GM12864 (cell line): ENCODE measurements around the gene GJA8.
"Not testable (repeated sequence)": the region's sequence is repeated elsewhere in the genome, so short reads cannot be mapped to it uniquely, and the experiment has no call there.

Experiments
- DNase-seq: peaks from one replicate; pipeline ENCODE4 v3.0.0-alpha.2; 2011; ENCODE audit warnings: low read depth
- H3K4me3 ChIP-seq: 2 replicates; pipeline ENCODE4 v1.5.1; 2011; ENCODE audit warnings: mild to moderate bottlenecking, low read depth, low read length, control low read depth
- TF ChIP-seq, protein P1 (sequence below): IDR thresholded peaks from 2 replicates; pipeline ENCODE4 v1.5.1; 2011; ENCODE audit warnings: low read depth, mild to moderate bottlenecking, moderate library complexity, low read length, control low read depth, inconsistent platforms; ENCODE audit errors: missing control alignments

Gene GJA8

DNA sequence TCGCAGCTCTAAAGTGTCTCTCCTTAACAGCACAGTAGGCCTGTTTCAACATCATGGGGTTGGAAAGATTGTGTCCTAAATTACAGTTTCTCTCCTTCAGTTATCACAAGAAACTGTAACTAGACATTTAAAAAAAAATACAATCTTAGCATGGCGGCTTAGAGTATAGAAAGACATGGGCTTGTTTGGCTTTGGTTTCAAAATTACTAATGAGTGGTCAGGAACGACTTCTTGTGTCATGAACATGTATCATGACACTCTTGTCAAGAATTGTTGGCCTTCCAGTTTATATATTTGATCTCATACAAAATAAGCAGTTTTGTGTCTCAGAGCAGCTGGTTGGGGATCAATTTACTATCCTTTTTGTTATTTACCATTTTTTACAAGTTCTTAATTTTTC lies 2.1 kb downstream of the GJA8 start:
- H3K4me3 ChIP-seq = no peak overlapping the region
- TF ChIP-seq, protein P1, sequence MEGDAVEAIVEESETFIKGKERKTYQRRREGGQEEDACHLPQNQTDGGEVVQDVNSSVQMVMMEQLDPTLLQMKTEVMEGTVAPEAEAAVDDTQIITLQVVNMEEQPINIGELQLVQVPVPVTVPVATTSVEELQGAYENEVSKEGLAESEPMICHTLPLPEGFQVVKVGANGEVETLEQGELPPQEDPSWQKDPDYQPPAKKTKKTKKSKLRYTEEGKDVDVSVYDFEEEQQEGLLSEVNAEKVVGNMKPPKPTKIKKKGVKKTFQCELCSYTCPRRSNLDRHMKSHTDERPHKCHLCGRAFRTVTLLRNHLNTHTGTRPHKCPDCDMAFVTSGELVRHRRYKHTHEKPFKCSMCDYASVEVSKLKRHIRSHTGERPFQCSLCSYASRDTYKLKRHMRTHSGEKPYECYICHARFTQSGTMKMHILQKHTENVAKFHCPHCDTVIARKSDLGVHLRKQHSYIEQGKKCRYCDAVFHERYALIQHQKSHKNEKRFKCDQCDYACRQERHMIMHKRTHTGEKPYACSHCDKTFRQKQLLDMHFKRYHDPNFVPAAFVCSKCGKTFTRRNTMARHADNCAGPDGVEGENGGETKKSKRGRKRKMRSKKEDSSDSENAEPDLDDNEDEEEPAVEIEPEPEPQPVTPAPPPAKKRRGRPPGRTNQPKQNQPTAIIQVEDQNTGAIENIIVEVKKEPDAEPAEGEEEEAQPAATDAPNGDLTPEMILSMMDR = no peak
- no peak for DNase-seq

DNA sequence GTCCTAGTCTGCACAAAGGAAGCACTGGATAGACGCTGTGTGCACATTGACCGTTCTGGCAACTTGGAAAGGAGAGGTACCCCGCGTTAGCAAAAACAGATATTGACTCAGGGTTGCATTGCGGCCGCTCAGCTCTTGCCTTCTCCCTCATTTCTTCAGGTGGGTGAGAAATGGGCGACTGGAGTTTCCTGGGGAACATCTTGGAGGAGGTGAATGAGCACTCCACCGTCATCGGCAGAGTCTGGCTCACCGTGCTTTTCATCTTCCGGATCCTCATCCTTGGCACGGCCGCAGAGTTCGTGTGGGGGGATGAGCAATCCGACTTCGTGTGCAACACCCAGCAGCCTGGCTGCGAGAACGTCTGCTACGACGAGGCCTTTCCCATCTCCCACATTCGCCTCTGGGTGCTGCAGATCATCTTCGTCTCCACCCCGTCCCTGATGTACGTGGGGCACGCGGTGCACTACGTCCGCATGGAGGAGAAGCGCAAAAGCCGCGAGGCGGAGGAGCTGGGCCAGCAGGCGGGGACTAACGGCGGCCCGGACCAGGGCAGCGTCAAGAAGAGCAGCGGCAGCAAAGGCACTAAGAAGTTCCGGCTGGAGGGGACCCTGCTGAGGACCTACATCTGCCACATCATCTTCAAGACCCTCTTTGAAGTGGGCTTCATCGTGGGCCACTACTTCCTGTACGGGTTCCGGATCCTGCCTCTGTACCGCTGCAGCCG lies 5.4 kb downstream of the GJA8 start:
- no peak overlapping the region for H3K4me3 ChIP-seq
- TF ChIP-seq, protein P1 = no peak
- DNase-seq = no peak

DNA sequence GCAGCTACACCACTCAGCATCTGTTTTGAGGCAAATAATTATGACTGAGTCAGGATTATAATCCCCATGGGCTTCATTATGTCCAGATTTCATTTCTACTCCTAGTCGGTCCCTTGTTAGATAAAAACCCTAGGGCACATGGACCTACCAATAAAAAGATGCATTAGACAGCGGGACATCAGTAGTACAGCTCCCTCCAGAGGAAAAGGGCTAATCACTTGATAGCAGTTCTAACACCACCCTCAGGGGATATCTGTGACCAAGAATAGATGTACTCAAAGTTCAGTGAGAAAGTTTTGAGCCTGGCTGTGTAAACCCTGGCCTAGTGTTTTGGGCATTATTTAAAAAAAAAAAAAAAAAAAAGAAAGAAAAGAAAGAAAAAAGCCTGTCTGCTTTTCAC lies 10.0 kb downstream of the GJA8 start:
- TF ChIP-seq, protein P1 = no peak
- H3K4me3 ChIP-seq = no peak overlapping the region
- no peak for DNase-seq

DNA sequence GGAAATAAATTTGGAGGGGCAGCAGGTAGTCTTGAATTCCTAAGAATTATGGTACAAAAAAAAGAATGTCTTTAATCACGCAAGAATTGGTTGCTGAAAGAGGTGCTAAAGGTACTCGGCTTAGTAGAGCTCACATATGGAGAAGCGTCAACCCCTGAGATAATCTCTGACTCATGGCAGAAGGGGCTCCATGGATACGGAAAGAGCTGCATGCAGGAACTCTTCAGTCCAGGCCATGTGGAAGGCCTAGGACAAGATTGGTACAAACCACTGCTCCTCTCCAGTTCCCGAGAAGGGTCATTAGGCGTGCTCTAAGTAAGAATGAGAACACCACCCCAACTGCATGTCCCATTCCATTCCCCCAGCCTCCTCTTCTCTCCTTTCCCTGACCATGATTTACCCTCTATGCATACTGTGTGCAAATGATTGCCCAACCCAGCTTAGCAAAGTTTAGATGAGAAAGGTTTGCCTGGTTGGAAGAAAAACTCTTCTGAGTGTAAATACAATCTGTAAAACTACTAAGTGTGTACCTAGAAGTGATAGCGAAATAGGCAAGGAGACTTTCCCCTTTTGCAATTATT lies 10.9 kb downstream of the GJA8 start:
- TF ChIP-seq, protein P1 = no peak
- DNase-seq = no peak
- no peak overlapping the region for H3K4me3 ChIP-seq

DNA sequence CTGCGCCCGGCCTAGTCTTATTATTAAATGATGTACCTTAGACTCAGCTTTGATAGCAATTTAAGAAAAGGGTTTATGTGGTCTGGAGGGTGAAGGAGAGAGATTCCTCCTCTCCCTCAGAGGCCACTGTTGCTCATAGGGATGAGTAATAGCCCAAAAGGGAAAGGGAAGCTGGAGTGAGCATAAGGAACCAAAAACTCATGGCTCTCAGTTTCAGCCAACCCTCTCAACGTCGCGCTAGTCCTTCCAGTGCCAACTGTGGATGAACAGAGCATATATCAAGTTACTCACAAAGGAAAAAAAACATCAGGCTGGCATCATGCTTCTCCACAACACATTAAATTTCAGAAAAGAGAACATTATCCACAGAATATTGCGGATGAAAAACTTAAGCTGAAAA lies 17.3 kb downstream of the GJA8 start:
- TF ChIP-seq, protein P1 = no peak
- H3K4me3 ChIP-seq = no peak overlapping the region
- DNase-seq = no peak

DNA sequence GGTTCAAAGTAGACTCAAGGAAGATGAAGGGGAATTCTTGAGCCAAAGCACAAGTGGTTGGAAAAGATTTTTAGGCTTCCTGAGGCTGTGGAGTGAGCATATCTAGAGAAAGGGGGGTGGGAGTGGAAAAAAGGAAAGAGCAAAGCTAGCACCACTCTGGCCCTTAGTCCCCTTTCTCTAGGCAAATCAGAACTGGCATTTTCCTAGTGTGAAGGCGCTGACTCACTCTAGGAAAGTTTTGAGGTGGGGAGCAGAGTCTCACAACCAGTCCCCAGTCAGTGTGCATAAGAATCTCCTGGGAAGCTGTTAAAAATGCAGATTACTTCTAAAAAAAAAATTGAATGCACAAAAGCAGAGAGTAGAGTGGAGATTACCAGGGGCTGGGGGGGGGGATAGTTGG lies 22.2 kb downstream of the GJA8 start:
- no peak for DNase-seq
- TF ChIP-seq, protein P1 = no peak
- H3K4me3 ChIP-seq = no peak overlapping the region

DNA sequence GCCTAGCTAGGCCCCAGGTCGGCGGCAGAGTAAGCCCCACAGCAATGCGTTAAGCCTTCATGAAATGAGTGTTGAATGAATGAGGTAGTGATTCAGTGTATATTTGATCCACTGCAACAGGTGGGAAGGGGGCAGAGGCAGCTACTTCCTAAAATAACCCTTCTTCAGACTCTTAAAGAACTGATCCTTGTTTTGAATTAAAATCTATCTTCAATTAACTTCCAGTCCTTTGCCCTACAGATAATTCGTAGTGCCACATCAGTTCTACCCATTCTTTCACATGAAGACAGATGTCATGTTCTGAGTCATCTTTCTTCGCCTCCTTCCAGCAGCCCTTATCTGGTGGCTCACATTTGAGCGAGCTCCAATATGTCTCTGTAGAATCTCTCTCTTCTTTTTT lies 24.6 kb downstream of the GJA8 start:
- H3K4me3 ChIP-seq, DNase-seq: not testable (repeated sequence)

DNA sequence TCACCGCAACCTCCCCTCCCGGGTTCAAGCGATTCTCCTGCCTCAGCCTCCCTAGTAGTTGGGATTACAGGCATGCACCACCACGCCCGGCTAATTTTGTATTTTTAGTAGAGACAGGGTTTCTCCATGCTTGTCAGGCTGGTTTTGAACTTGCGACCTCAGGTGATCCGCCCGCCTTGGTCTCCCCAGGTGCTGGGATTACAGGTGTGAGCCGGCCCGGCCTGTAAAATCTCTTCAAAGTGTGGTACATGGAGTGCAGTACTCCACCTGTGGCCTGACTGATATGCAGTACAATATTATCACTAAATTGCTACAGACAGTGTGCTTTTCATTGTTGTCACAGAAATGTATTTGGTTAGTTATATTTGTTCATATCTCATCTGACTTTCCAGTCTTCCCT lies 25.1 kb downstream of the GJA8 start:
- not testable (repeated sequence) for H3K4me3 ChIP-seq, DNase-seq

DNA sequence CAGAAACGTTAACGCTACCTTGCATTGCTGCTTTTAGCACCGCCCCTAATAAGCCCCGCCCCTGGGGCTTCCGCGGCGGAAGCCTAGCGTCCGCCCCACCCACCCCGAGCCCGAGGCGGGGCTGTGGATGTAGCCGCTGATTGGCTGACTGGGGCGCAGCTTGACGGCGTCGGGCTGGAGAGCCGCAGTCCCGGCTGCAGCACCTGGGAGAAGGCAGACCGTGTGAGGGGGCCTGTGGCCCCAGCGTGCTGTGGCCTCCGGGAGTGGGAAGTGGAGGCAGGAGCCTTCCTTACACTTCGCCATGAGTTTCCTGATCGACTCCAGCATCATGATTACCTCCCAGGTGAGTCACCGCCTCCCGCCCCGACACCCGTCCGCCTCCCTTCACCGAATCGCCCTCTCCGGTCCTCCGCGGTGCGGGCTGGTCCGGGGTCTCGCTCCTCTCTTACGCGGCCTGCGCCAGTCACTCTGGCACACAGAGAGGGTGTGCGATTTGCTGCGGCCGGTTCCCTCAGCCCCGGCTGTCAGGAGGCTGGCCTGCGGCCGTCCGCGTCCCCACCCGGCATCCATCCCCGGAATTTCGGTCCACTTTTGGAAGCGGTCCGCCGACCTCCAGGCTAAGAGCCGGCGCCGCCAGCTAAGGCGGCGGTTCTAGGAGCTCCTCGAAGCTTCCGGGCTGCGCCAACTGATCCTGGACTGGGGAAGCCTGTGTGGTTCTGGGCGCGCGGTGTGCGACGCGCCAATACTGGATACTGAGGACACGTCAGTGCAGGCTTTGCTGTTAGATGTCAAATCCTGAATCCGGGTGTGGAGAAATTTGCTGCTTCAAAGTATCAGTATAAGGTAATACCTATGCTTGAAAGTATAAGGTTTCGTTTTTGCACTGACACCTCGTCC lies 25.9 kb downstream of the GJA8 start, which contains the start of gene GPR89B:
GPR89B (plus strand) TSS at position 185 of the 897 bp plus-strand sequence; CDS start at position 302, 117 bp downstream.
- DNase-seq = peak; percentile 72
- peak within 1 kb of the TSS; percentile 60 for H3K4me3 ChIP-seq

DNA sequence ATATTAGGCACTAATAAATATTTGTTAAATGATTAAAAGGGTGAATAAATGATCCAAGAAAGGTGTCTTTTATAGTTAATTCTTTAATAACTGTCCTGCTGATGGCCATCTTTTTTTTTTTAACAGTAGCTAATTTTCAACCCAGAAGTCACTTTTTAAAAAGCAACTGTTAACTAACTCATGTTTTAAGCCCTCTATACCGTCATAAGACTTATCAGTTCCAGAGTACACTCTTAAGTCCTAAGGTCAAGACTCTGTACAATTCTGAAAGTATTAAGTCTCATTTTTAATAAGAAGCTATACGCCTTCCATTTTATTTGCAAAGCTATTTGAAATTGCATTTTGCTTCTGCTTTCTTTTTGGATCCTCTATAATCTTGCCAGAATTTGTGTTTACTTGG lies 28.5 kb downstream of the GJA8 start:
- H3K4me3 ChIP-seq, DNase-seq: not testable (repeated sequence)

DNA sequence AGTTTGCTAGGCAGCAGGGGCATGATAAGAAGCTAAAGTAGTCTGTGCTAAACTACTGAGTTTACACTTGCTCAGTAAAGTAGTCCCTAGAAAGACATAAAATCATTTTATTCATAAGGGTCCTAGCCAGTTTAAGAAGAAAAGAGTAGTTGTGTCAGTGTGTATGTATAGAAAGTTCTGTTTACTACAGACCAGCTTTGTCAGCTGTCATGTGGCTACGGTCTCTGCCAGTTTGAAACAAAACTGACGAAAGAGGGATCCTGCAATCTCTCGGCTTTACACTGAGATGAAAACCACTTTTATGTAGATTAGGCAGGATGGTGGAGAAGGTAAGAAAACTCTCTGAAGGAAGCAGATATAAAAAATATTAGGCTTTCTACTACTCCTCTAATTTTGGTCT lies 32.7 kb downstream of the GJA8 start:
- not testable (repeated sequence) for DNase-seq, H3K4me3 ChIP-seq
